ENCODE measurements around the gene CACNA1H.

CACNA1H gene

DNA sequence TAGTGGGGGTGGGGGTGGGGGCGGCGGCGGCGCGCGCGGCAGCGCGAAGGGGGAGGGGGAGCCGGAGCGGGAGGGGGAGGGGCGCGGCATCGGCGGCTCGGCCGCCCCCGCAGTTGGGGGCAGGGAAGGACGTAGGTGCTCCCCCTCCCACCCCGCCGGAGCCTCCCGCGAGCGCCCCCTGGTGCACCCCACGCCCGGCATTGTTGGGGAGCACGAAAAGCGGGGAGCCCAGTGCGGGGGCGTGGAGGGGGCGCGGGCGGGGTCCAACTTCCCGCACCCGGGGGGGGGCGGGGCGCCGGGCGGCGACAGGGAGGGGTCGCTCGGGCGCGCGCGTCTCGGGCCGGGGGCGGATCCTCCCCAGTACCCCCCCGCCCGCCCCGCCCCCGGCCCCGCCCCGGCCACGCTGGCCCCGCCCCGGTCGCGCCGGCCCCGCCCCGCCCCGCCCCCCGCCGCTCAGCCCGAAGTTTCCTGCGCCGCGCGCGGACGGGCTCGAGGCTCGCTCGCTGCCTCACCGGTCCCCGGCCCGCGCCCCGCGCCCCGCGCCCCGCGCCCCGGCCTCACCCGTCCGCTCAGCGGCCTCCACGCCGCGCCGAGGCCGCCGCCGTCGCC is at the start of gene CACNA1H:
Gene CACNA1H (plus strand): TSS at position 456 of the 609 bp plus-strand sequence. CDS start 632 bp downstream, outside the sequence.
- DNase-seq (ENCODE audit: low read depth): peak; percentile 71

DNA sequence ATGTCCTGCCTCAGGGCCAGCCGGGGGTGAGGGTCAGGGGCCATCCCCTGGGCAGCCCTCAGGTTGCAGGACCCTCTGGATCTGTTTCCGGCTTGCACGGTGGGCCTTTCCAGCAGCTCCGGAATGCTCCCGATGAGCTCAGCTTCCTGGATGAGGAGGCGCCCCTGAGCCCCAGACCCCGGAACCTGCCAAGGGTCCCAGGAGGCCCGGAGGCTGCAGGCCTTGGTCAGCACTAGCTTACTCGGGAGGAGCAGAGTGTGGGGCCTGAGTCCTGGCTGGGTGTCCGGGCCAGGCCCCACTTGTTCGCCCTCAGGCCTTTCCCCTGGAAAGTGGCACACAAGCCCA is 49.3 kb upstream of the CACNA1H start:
- DNase-seq (ENCODE audit: low read depth): no peak

DNA sequence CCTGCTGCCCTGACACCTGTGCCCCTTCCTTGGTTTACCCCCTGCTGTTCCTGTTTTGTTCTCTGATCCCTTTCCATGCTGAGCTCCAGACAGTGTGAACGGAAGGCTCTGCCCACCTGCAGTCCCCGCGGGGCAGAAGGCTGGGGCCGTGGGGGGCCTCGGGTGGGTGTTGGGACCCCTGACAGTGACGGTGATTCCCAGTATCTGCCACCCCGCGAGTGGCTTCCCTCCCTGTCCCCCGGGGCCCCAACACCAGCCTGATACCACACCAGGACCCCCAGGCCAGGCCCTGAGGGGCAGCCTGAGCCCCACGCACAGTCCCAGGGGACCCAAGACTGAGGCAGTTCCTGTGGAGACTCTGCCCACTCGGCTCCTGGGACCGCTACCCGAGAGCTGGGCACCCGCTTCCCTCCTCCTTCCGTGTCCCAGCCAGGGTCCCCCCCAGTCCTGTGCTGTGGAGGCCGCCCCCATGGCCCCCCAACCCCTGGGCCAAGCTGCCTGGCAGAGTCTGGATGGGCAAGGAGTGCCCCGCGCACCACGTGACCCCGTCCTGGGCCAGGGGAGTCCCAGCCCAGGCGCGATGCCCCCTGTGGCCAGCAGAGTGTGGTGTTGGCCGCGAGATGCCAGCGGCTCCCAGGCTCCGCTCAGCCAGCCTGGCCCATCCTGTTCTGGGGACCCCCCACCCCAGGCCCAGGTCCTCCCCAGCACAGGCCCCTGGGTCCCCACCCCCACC is 46.9 kb upstream of the CACNA1H start:
- peak; percentile 21 for DNase-seq (ENCODE audit: low read depth)

DNA sequence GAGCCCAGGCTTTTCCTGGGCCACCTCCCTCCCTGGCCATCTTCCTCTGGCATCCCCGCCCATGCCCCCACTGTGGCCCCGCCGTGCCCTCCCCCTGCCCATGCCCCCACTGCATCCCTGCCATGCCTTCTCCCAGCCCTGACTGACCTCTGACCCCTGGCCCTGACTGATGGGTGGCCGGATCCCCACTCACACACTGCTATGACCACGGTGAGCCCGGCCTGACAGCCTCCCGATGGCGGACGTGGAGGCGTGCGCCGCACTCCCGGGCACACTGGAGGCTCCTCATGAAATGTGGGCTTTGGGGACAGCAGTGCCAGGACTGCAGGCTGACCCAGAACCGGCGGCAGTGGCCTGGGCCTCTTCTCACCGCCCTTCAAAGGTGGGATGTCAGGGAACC is 46.2 kb upstream of the CACNA1H start:
- DNase-seq (ENCODE audit: low read depth): no peak

DNA sequence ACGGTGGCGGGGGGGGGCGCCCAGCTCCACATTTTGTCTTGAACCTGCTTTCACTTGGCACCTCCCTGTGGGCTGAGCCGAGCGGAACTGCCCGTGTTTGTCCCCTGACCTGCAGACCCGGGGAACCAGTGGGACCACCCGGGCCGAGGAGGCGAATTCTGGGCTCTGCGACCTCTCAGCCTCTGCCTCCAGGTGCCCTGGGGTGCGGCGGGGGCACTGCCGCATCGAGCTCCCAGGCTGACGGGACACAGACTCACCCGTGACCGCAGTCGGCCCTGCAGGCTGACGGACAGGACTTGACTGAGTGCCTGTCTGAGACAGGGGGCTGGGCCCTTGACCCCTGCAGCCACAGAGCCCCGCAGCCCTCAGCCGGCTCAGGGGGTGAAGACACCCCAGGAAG is 45.8 kb upstream of the CACNA1H start:
- DNase-seq (ENCODE audit: low read depth): no peak

DNA sequence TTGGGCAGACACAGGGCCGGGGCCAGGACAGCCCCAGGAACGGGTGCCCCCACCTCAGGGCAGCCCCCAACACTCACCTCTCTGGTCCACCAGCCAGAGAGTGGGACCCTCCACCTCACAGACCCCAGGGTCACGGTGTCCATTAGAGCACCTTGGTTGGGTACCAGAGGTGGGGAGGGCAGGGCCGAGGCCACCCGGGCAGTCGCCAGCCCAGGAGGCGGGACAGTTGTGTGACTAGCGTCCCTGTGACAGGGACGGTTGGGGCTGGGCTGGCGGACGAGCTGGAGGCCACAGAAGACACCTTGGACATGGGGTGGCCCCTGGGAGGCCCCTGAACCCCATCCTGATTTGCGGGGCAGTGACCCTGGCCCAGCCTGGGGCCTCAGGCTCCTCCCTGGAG is 45.2 kb upstream of the CACNA1H start:
- DNase-seq (ENCODE audit: low read depth): no peak

DNA sequence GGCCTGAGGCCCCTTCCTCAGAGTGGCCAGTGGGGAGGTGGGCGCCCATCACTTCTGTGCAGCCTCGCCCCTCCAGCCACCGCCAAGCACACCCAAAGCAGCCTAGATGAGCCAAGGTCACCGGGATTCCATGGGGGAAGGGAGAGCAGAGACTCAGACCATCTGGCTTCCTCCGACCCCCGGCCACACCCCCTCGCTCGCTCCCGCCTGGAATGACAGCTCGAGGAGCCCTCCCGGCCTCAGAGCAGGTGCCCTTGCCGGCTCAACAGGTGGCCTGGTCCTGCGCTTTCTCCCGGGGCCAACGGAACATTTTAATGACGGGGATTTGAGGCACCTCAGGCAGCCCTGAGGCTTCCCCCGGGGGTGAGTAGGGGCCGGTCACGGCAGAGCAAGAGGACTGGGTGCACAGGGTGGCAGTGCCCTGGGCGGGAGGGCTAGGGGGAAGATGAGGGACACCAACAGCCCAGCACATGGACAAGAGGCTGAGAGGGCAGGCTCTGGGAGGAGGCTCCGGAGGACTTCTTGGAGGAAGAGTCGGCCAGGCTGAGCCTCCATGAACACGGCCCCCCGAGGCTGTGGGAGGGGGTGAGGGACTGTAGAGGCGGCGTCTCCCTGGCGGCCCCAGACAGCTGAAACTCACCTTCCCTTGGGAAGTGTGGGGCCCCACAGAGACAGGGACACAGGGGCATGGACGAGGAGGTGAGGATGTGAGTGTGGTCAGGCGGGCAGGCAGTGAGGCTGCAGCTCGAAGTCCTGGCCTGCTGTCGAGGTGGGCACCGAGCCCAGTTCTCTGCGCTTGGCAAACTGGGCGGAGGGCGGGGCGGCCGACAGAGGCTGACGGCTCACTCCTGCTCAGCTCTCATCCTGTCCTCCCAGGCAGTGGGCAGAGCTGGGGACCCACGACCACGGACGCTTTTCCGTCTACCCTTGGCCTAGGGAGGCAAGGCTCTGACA is 44.3 kb upstream of the CACNA1H start:
- no peak for DNase-seq (ENCODE audit: low read depth)

DNA sequence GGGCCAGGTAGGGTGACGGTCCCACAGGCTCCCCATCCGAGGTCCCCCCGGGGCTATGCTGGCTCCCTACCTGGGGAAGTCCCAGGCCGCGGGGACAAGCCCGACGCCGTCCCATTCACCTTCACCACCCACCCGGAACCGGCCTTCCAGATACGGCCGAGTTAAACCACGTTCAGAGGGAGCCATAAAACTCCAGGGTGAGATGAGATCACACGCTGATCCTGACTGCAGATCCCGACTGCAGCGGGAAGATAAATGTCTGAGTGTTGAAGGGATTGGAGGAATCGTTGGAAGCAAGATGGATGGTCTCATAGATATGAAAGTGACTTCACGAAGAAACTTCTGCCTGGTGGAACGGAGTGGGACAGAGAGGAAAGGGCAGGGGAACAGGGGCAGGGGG is 43.3 kb upstream of the CACNA1H start:
- DNase-seq (ENCODE audit: low read depth): no peak

DNA sequence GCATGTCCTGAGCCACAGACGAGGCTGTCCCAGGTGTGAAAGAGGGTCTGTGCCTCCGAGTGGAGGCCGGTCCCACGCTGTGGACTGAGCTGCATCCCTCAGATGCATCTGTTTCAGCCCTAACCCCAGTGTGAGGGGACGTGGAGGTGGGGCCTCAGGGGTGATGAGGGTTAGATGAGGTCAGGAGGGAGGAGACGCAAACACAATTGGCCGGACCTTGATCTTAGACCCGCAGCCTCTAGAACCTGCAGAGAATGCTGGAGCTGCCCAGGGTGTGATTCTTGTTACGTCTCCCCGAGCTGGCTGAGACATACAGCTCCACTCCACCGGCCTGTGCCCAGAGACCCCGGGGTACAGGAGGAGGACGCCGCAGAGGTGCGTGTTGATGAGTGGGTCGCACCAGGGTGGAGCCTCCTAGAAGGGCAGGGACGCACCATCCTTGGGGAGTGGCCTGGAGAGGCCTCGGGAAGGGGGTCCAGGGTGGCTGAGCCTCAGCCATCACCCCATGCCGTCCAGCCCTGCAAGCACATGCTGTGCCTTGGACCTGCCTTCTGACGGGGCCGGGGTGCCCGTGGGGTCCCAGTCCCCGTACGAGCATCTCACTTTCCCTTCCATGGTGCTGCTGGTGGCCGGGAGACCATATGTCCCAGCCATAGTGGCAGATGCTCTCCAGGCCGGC is 40.3 kb upstream of the CACNA1H start:
- DNase-seq (ENCODE audit: low read depth): no peak

DNA sequence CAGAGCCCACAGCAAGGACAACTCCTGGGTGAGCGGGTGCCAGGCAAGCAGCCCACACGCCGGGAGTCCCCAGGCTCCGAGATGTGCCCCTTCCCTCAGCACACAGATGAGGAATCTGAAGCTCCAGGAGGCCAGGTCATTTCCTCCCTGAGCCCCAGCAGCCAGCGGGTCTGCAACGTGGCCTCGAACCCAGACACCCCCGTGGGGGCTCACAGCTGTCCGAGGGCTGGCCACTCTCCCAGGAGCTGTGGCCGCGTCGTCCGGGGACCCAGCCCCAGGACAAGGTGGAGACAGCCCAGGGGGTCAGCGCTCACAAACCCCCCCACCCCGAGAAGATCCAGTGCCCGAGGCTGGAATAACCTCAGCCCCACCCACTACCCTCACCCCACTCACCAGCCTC is 39.4 kb upstream of the CACNA1H start:
- no peak for DNase-seq (ENCODE audit: low read depth)

DNA sequence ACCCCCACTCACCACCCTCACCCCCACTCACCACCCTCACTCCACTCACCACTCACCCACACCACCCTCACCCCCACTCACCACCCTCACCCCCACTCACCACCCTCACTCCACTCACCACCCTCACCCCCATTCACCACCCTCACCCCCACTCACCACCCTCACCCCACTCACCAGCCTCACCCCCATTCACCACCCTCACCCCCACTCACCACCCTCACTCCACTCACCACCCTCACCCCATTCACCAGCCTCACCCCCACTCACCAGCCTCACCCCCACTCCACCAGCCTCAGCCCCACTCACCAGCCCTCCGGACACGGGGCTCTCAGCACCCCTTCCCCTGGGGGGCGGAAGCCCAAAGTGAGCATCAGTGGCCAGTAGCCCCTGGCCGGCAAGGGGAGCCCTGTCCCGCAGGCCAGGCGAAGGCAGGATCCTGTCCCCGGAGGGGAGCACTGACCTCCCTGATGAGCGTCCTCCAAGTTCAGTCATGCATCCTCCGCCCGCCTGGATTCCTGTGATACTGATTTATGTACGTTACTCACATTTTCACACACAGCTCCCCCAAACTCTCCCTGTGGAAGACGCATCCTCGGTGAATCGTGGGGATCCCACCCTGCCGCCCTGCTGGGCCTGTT is 38.9 kb upstream of the CACNA1H start:
- no peak for DNase-seq (ENCODE audit: low read depth)

DNA sequence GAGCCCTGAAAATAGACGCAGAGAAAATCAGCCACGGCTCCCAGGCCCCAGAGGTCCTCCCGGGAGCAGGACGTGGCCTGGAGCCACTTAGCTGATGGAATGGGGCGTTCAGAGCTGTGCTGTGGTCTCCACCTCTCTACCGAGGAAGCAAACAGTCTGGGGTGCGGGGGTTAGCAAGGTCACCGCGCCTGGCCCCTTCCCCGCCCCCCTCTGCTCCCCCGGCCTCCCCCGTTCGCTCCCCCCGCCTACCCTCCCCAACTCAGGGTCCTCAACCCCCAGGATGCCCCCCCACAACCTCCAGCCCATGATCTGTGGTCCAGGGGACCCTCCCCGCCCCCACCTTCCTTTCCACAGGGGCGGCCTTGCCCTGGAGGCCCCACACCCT is 36.2 kb upstream of the CACNA1H start:
- DNase-seq (ENCODE audit: low read depth): no peak

DNA sequence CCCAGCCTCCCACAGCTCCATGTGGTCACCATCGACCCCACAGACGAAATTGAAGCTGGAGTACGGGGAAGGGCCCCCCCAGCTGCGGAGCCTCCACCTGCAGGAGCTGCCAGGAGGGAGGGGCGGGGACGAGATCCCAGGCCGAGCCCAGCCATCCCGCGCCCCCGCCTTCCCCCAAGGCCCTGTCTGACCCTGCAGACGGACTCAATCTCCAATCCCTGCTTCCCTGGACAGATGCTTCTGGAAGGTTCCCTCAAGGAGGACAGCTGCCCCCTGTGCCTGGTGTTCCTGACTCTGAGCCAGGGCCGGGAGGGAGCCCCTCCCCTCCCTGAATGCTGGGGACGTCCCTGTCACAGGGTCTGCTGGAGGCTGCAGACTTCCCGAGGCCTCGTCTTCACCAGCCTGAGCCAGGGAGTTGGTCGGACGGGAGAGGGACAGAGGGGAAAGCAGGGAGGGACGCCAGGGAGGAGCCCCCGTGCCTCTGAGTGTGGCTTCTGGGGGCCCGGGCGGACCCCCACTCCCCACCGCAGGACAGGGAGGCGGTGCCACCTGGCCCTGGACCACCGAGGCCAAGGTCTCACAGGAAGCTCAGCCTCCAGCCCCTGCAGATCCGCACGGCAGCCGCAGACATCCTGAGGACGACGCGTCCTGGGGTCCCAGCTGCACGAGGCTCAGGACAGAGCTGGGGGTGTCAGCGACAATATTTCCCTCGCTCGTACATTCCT is 35.6 kb upstream of the CACNA1H start:
- no peak for DNase-seq (ENCODE audit: low read depth)

DNA sequence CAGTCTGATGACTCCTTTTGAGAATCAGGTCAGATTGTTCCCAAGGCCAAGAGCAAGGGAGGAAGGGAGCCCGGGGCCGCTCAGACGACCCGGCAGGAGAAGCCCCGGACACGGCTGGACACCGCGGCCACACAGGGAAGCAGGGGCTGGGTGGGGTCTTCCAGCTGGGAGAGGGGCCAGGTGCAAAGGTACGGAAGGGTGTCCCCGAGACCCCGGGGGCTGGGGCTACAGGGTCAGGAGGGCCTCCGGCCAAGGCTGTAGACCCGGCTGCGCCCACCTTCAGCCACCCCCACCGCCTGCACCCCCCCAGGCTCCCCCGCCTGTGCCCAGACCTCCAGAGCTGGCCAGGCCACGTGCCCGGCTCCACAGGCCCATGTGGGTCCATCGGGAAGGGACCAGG is 35.0 kb upstream of the CACNA1H start:
- no peak for DNase-seq (ENCODE audit: low read depth)

DNA sequence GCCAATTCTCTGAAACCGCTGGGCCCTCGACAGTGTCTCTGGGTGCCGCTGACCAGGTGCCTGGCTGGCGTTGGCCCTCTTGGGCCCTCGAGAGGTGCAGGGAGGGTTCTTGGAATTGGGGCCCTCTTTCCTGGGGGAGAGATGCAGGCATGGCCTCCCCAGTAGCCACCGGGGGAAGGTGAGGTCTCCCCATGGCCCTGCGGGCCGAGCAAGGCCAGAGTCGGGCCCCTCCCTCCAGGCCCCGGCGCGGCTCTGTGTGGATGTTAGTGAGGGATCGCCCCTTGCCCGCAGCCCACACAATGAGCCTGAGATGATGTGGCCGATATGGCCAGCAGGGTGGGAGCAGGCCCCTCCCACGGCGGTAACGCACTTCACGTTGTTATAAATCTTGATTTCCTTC is 33.8 kb upstream of the CACNA1H start:
- no peak for DNase-seq (ENCODE audit: low read depth)

DNA sequence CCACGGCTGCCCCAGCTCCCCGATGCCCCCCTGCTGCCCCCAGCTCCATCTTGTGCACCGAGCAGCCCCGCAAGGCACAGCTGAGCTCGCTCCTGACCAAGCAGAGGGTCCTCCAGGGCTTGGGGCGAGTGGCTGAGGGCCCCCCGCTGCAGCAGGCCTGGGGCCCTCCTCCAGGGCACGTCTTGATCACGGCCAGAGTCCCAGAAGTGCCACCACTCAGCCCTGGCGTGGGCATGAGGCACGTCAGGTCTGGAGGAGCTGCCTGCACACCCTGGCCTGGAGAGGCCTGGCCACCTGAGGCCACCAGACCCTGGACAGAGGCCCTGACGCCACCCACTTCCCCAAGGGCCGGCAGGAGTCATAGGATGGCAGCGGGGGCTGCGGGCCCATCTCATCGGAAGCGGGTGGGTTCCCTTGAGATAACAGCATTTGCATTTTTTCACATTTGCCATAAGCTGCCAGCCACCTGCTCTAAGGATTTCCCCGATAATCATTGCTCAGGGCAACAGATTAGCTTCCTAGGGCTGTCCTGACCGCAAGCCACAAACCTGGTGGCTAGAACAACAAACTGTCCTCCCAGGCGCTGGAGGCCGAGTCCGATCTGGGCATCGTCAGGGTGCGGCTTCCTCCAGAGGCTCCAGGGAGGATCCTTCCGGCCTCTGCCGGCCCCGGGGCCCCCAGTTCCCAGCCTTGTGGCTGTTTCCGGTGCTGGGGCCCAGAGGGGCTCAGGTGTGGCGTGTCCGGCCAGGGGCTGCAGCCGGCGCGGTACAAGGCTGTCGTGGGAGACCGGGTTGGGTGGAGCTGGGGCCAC is 32.9 kb upstream of the CACNA1H start:
- no peak for DNase-seq (ENCODE audit: low read depth)

DNA sequence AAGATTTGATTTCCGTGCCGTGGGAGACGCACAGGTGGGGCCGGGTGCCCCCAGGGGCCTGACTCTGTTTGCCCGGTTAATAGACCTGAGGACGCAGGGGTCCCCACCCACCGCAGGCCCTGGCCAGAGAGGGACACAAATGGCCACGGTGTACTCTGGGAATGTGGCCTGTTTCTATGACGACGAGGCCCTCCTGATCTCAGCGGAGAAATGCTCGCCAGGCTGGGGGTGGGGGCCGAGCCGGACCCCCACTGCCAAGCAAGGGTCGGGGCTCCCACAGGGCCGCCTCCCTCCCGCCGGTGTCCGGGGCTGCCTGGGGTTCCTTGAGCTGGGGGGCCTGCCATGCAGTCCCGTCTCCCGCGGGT is 32.3 kb upstream of the CACNA1H start:
- no peak for DNase-seq (ENCODE audit: low read depth)

DNA sequence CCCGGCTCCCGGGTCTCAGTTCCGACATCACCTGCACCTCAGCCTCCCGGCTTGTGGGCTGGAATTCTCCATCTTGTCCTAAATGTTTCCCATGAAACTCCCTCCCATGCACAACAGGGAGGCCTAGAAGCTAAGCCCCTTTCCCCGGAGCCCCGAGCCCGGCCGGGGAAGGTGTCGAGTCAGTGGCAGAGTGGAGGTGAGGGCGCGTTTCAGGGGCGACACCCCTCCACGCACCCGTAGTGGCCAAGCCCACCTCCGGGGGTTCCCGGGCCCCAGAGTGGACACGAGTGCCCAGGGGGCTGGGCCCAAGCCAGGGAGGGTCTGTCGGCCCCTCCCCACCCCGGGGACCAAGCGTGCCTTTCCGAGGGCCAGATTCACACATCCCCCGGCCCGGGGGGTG is 31.9 kb upstream of the CACNA1H start:
- no peak for DNase-seq (ENCODE audit: low read depth)

DNA sequence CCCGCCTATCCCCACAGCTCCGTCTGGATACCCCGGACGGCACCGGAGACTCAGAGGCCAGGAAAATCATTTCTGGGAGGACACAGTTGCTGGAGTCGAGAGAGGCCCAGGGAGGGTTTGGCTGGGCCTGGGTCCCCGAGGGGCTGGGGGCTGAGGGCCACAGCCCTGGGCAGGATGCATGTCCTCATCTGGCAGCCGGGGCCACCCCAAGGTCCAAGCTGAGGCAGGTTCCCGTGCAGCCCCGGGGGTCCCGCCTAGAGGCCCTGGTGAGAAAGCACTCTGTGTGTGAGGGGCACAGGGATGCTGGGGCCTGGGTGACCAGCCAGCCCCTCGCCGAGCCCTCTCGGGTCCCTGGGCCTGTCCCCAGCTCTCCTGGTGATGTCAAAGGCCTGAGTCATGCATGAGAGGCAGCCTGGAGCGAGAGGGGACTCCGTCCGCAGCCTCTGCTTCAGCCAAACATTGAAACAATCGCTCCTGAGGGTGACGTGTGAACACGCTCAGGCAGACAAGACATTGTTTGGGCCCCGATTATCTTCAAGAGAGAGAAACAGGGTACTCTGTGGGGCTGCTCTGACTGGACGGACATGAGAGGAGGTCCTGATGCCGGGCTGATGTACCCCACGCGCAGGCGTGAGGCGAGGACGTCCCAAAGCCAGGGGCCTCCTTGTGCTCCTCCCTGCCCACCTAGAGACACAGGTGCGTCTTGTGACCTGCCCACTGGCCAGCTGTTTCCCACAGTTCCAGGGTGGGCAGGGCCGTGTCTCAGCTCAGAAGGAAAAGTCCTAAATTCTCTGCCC is 31.1 kb upstream of the CACNA1H start:
- DNase-seq (ENCODE audit: low read depth): no peak

DNA sequence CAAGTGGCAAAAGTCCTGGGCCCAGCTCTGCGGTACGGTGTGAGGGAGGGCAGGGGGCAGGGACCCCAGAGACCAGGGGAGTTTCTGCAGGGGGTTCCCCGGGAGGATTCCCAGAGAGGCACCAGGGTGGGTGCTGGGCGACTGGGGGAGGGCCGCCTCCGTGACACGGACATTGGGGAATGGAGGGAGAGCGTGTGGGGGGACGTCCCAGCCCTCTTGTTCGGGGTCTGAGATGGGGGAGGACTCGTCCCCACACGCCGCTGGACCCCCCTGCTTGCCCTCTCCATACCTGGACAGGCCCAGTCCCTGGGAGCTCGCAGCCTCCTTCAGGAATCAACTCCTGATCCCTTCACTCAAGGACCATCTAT is 30.5 kb upstream of the CACNA1H start:
- DNase-seq (ENCODE audit: low read depth): no peak
